Measurements from ENCODE around the gene MRPL40. TPM values are rescaled to one million over a fixed set of nuclear protein-coding genes. Genes with fewer than 3 reads are reported as not detected.

Gene MRPL40
- total RNA-seq, 1 donor from 2014 or later = 19.9 TPM

GRCh38 chr22:19420321-19420720, 12.0 kb upstream of the MRPL40 start:
- DNase-seq (ENCODE audit: low spot score) = no peak
- Mint-ChIP-seq H3K27ac (ENCODE audit: unreplicated experiment) (no peak overlapping the region), H3K9me3 (ENCODE audit: unreplicated experiment) (no peaks in the 10 kb centered on the region), H3K27me3 (ENCODE audit: unreplicated experiment) (no peaks in the 10 kb centered on the region), H3K4me3 (ENCODE audit: unreplicated experiment) (no peak overlapping the region), H3K36me3 (ENCODE audit: low read depth, unreplicated experiment) (peaks cover 7% of the 10 kb centered on the region), H3K4me1 (ENCODE audit: unreplicated experiment) (peaks cover 36% of the 10 kb centered on the region)
- TF ChIP-seq, protein P1, sequence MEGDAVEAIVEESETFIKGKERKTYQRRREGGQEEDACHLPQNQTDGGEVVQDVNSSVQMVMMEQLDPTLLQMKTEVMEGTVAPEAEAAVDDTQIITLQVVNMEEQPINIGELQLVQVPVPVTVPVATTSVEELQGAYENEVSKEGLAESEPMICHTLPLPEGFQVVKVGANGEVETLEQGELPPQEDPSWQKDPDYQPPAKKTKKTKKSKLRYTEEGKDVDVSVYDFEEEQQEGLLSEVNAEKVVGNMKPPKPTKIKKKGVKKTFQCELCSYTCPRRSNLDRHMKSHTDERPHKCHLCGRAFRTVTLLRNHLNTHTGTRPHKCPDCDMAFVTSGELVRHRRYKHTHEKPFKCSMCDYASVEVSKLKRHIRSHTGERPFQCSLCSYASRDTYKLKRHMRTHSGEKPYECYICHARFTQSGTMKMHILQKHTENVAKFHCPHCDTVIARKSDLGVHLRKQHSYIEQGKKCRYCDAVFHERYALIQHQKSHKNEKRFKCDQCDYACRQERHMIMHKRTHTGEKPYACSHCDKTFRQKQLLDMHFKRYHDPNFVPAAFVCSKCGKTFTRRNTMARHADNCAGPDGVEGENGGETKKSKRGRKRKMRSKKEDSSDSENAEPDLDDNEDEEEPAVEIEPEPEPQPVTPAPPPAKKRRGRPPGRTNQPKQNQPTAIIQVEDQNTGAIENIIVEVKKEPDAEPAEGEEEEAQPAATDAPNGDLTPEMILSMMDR (IDR thresholded peaks at IDR 0.05; ENCODE audit: unreplicated experiment) = no peak

DNA sequence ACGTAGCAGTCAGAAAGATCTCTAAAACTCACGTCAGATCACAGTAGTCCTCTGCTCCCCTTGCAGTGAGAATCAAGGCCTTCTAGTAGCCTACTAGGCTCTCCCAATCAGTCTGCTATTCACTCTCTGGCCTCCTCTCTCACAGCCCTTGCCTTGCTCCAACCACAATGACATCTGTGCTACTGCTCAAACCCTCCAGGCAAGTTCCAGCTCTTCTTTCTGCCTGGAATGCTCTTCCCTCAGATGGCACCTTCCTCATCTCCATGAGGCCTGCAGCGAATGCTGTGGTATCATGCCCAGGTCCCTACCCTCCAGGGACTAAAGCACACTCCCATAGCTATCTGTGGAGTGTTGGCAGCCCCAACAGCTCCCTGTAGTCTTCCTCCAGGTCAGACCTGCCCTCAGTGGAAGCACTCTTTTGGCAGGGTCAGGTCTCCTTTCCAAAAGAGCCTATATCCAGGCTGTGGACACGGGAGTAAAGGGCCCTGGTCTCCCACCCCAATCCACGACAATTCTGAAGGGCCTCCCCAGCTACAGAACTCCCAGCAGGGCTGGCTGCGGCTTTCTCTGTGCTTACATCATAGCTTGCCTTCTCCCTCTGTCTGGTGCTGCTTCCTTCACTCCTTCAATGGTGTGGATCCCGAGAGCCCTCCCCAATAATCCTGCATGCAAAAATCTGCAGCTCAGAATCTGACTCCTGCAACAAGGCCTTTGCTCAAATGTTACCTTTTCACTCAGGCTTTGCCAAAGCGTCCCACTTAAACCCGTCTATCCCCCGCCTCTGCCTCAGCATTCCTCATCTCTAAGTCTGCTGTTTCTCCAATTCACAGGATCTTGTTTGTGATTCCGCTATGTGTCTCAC, 9.7 kb upstream of the MRPL40 start:
- TF ChIP-seq, protein P1 (IDR thresholded peaks at IDR 0.05; ENCODE audit: unreplicated experiment) = no peak
- peak overlapping the region; percentile 35 for H3K4me3 Mint-ChIP-seq (ENCODE audit: unreplicated experiment)
- no peak for DNase-seq (ENCODE audit: low spot score)
- H3K4me1 Mint-ChIP-seq (ENCODE audit: unreplicated experiment) = peaks cover 36% of the 10 kb centered on the region
- peak overlapping the region; percentile 84 for H3K27ac Mint-ChIP-seq (ENCODE audit: unreplicated experiment)
- H3K27me3 Mint-ChIP-seq (ENCODE audit: unreplicated experiment) = no peaks in the 10 kb centered on the region
- no peaks in the 10 kb centered on the region for H3K9me3 Mint-ChIP-seq (ENCODE audit: unreplicated experiment)
- peaks cover 15% of the 10 kb centered on the region for H3K36me3 Mint-ChIP-seq (ENCODE audit: low read depth, unreplicated experiment)

DNA sequence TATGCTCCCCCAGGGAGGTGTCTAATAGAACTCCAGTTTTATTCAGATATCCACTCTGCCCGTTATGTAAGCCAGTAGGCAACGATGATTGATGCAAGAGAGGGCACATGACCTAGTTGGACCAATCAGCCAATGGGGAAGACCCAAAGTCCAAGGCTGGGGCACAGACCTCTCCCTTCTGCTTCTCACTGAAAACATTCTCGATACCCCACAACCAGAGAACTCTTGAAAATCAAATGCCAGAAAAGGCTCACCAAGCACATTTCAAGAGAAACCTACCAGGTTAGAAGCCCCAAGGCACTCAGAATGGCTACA, 8.2 kb upstream of the MRPL40 start:
- DNase-seq (ENCODE audit: low spot score) = no peak
- Mint-ChIP-seq H3K36me3 (ENCODE audit: low read depth, unreplicated experiment) (peaks cover 15% of the 10 kb centered on the region), H3K27me3 (ENCODE audit: unreplicated experiment) (no peaks in the 10 kb centered on the region), H3K4me1 (ENCODE audit: unreplicated experiment) (peaks cover 33% of the 10 kb centered on the region), H3K4me3 (ENCODE audit: unreplicated experiment) (no peak overlapping the region), H3K9me3 (ENCODE audit: unreplicated experiment) (no peaks in the 10 kb centered on the region), H3K27ac (ENCODE audit: unreplicated experiment) (no peak overlapping the region)
- TF ChIP-seq, protein P1 (IDR thresholded peaks at IDR 0.05; ENCODE audit: unreplicated experiment) = no peak

GRCh38 chr22:19429950-19430889, 2.1 kb upstream of the MRPL40 start:
- DNase-seq (ENCODE audit: low spot score) = no peak
- H3K9me3 Mint-ChIP-seq (ENCODE audit: unreplicated experiment) = no peaks in the 10 kb centered on the region
- H3K4me1 Mint-ChIP-seq (ENCODE audit: unreplicated experiment) = peaks cover 26% of the 10 kb centered on the region
- H3K27ac Mint-ChIP-seq (ENCODE audit: unreplicated experiment) = peak overlapping the region; percentile 36
- peaks cover 8% of the 10 kb centered on the region for H3K36me3 Mint-ChIP-seq (ENCODE audit: low read depth, unreplicated experiment)
- TF ChIP-seq, protein P1 (IDR thresholded peaks at IDR 0.05; ENCODE audit: unreplicated experiment) = no peak
- H3K4me3 Mint-ChIP-seq (ENCODE audit: unreplicated experiment) = peak overlapping the region; percentile 81
- peaks cover 2% of the 10 kb centered on the region for H3K27me3 Mint-ChIP-seq (ENCODE audit: unreplicated experiment)
